T-helper 2 cell treated with Interferon-gamma antibody and Interleukin-4, amounts not matched to agents 5 μg/mL and 100 μg/mL, for 36 hours (primary cell): ENCODE measurements around the gene HSD3B2.

Experiments
- DNase-seq: peaks from one replicate; pipeline ENCODE4 v3.0.0; 2021; ENCODE audit warnings: low spot score
- H3K27ac Mint-ChIP-seq: one replicate; pipeline ENCODE4 v1.8.0; 2021; ENCODE audit warnings: mild to moderate bottlenecking, mixed read lengths
- H3K27me3 Mint-ChIP-seq: one replicate; pipeline ENCODE4 v1.8.0; 2021; ENCODE audit warnings: low read depth, mixed read lengths
- H3K36me3 Mint-ChIP-seq: one replicate; pipeline ENCODE4 v1.8.0; 2021; ENCODE audit warnings: low read depth, mixed read lengths
- H3K4me1 Mint-ChIP-seq: one replicate; pipeline ENCODE4 v1.8.0; 2021; ENCODE audit warnings: low read depth, mixed read lengths
- H3K4me3 Mint-ChIP-seq: one replicate; pipeline ENCODE4 v1.8.0; 2022; ENCODE audit warnings: mild to moderate bottlenecking, moderate library complexity, mixed read lengths
- H3K9me3 Mint-ChIP-seq: one replicate; pipeline ENCODE4 v1.8.0; 2021; ENCODE audit warnings: mixed read lengths

HSD3B2 gene

GRCh38 chr1:119420638-119421037, 5.7 kb downstream of the HSD3B2 start:
- Mint-ChIP-seq H3K27me3 (no peaks in the 10 kb centered on the region), H3K4me3 (no peak overlapping the region)
- DNase-seq = no peak

GRCh38 chr1:119422631-119423030, 7.7 kb downstream of the HSD3B2 start:
- Mint-ChIP-seq H3K4me1 (no peaks in the 10 kb centered on the region), H3K9me3 (no peaks in the 10 kb centered on the region), H3K27ac (no peak overlapping the region), H3K27me3 (no peaks in the 10 kb centered on the region), H3K4me3 (no peak overlapping the region), H3K36me3 (no peaks in the 10 kb centered on the region)
- DNase-seq = no peak

More at GRCh38 chr1:119420638-119421037, 5.7 kb downstream of the HSD3B2 start:
- no peaks in the 10 kb centered on the region for H3K9me3 Mint-ChIP-seq
- H3K36me3 Mint-ChIP-seq = no peaks in the 10 kb centered on the region
- H3K27ac Mint-ChIP-seq = no peak overlapping the region
- H3K4me1 Mint-ChIP-seq = no peaks in the 10 kb centered on the region

- Mint-ChIP-seq H3K4me3 (no peak overlapping the region), H3K27me3 (peaks cover 3% of the 10 kb centered on the region), H3K9me3 (no peaks in the 10 kb centered on the region), H3K36me3 (no peaks in the 10 kb centered on the region), H3K27ac (no peak overlapping the region), H3K4me1 (no peaks in the 10 kb centered on the region)
- no peak for DNase-seq
Observed at GRCh38 chr1:119428991-119429390, 14.0 kb downstream of the HSD3B2 start.

- H3K9me3 Mint-ChIP-seq = no peaks in the 10 kb centered on the region
- DNase-seq = no peak
- H3K27ac Mint-ChIP-seq = no peak overlapping the region
- no peaks in the 10 kb centered on the region for H3K36me3 Mint-ChIP-seq
- no peaks in the 10 kb centered on the region for H3K4me1 Mint-ChIP-seq
- H3K27me3 Mint-ChIP-seq = peaks cover 3% of the 10 kb centered on the region
- H3K4me3 Mint-ChIP-seq = no peak overlapping the region
Observed at GRCh38 chr1:119429687-119430086, 14.7 kb downstream of the HSD3B2 start.

GRCh38 chr1:119430486-119430885, 15.5 kb downstream of the HSD3B2 start:
- Mint-ChIP-seq H3K27me3 (peaks cover 3% of the 10 kb centered on the region), H3K9me3 (no peaks in the 10 kb centered on the region), H3K27ac (no peak overlapping the region), H3K36me3 (no peaks in the 10 kb centered on the region), H3K4me1 (no peaks in the 10 kb centered on the region), H3K4me3 (no peak overlapping the region)
- no peak for DNase-seq

GRCh38 chr1:119431836-119432235, 16.9 kb downstream of the HSD3B2 start:
- Mint-ChIP-seq H3K36me3 (no peaks in the 10 kb centered on the region), H3K4me1 (no peaks in the 10 kb centered on the region), H3K4me3 (no peak overlapping the region), H3K27me3 (peaks cover 3% of the 10 kb centered on the region), H3K27ac (no peak overlapping the region), H3K9me3 (no peaks in the 10 kb centered on the region)
- no peak for DNase-seq

GRCh38 chr1:119435052-119435451, 20.1 kb downstream of the HSD3B2 start:
- Mint-ChIP-seq H3K4me1 (no peaks in the 10 kb centered on the region), H3K4me3 (no peak overlapping the region), H3K9me3 (no peaks in the 10 kb centered on the region), H3K27me3 (peaks cover 17% of the 10 kb centered on the region), H3K36me3 (no peaks in the 10 kb centered on the region), H3K27ac (no peak overlapping the region)
- no peak for DNase-seq

GRCh38 chr1:119438761-119439160, 23.8 kb downstream of the HSD3B2 start:
- Mint-ChIP-seq H3K9me3 (no peaks in the 10 kb centered on the region), H3K4me1 (no peaks in the 10 kb centered on the region), H3K4me3 (no peak overlapping the region)

GRCh38 chr1:119440721-119441307, 25.9 kb downstream of the HSD3B2 start:
- H3K27me3 Mint-ChIP-seq = peaks cover 21% of the 10 kb centered on the region

More at GRCh38 chr1:119438761-119439160, 23.8 kb downstream of the HSD3B2 start:
- no peak for DNase-seq
- Mint-ChIP-seq H3K27me3 (peaks cover 21% of the 10 kb centered on the region), H3K36me3 (no peaks in the 10 kb centered on the region), H3K27ac (no peak overlapping the region)

GRCh38 chr1:119442756-119443155, 27.8 kb downstream of the HSD3B2 start:
- H3K4me3 Mint-ChIP-seq = no peak overlapping the region
- H3K4me1 Mint-ChIP-seq = no peaks in the 10 kb centered on the region
- H3K9me3 Mint-ChIP-seq = no peaks in the 10 kb centered on the region
- no peak for DNase-seq
- H3K27ac Mint-ChIP-seq = no peak overlapping the region
- H3K27me3 Mint-ChIP-seq = peaks cover 18% of the 10 kb centered on the region
- no peaks in the 10 kb centered on the region for H3K36me3 Mint-ChIP-seq

More at GRCh38 chr1:119440721-119441307, 25.9 kb downstream of the HSD3B2 start:
- Mint-ChIP-seq H3K4me3 (no peak overlapping the region), H3K4me1 (no peaks in the 10 kb centered on the region), H3K36me3 (no peaks in the 10 kb centered on the region), H3K27ac (no peak overlapping the region), H3K9me3 (no peaks in the 10 kb centered on the region)
- DNase-seq = no peak

- H3K27ac Mint-ChIP-seq = no peak overlapping the region
- no peak overlapping the region for H3K4me3 Mint-ChIP-seq
- H3K4me1 Mint-ChIP-seq = no peaks in the 10 kb centered on the region
- H3K27me3 Mint-ChIP-seq = peaks cover 2% of the 10 kb centered on the region
- no peak for DNase-seq
- H3K36me3 Mint-ChIP-seq = no peaks in the 10 kb centered on the region
- no peaks in the 10 kb centered on the region for H3K9me3 Mint-ChIP-seq
Observed at GRCh38 chr1:119446321-119446720, 31.4 kb downstream of the HSD3B2 start.

- Mint-ChIP-seq H3K4me3 (no peak overlapping the region), H3K27me3 (peaks cover 2% of the 10 kb centered on the region), H3K36me3 (no peaks in the 10 kb centered on the region)
Observed at GRCh38 chr1:119447344-119448126, 32.6 kb downstream of the HSD3B2 start.

GRCh38 chr1:119448127-119448511, 33.2 kb downstream of the HSD3B2 start:
- Mint-ChIP-seq H3K4me1 (no peaks in the 10 kb centered on the region), H3K36me3 (no peaks in the 10 kb centered on the region), H3K4me3 (no peak overlapping the region), H3K27ac (no peak overlapping the region), H3K27me3 (peaks cover 2% of the 10 kb centered on the region), H3K9me3 (no peaks in the 10 kb centered on the region)
- no peak for DNase-seq

More at GRCh38 chr1:119447344-119448126, 32.6 kb downstream of the HSD3B2 start:
- no peaks in the 10 kb centered on the region for H3K4me1 Mint-ChIP-seq
- DNase-seq = no peak
- no peak overlapping the region for H3K27ac Mint-ChIP-seq
- H3K9me3 Mint-ChIP-seq = no peaks in the 10 kb centered on the region

- H3K36me3 Mint-ChIP-seq = no peaks in the 10 kb centered on the region
- no peak overlapping the region for H3K4me3 Mint-ChIP-seq
- no peak for DNase-seq
- no peaks in the 10 kb centered on the region for H3K27me3 Mint-ChIP-seq
- no peak overlapping the region for H3K27ac Mint-ChIP-seq
- no peaks in the 10 kb centered on the region for H3K4me1 Mint-ChIP-seq
- H3K9me3 Mint-ChIP-seq = no peaks in the 10 kb centered on the region
Observed at GRCh38 chr1:119449971-119450370, 35.0 kb downstream of the HSD3B2 start.
